ENCODE data around the gene TSPAN17.

Gene TSPAN17

DNA sequence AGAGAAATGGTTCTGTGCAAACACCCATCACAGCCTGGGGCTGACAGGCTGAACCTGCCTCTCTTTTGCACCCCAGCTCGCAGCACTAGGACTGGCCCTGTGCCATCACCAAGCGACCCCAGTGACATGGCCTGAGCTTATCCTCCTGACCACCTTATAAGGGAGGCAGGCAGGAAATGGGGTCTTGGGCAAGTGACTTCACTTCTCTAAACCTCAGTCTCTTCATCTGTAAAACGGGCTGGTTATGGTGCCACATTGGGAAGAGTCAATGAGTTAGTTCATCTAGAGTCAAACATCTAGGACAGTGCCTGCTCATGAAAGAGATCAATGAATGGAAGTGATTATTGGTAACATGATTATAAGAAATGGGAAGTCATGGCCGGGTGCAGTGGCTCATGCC is 23.1 kb upstream of the TSPAN17 start:
- DNase-seq = no peak

DNA sequence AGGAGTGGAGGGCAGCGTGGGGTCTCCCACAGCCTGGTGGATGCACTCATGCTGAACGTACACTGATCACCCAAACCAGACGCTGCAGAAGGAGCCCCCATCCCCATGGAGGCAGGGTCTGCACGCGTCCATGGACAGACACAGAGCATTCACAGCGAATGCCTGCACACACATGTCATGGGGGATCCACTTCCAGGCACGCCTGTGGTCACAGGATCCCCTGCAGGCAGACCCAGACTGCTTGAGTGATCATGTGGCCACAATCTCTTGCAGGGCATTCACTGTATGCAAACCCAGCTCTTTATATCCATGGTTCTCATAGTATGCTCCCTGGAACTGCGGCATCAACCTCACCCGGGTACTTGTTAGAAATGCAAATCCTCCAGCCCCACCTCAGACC is 22.3 kb upstream of the TSPAN17 start:
- no peak for DNase-seq

DNA sequence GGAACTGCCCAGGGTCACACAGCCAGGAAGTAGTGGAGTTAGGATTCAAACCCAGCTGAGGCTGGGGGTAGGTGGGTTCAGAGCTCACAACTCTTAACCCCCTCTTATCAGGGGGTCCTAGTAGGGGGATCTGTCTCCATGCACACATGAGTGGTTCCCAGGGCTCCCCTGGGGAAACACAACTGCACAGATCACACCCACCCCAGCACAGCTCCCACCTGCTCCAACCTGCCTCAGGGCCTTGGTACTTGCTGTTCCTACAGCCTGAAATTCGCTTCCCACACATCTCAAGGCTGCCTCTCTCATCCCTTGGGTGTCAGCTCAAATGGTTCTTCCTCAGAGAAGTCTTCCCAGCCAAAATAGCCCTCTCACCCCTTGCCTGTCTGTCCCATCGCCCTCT is 21.8 kb upstream of the TSPAN17 start:
- DNase-seq = no peak

DNA sequence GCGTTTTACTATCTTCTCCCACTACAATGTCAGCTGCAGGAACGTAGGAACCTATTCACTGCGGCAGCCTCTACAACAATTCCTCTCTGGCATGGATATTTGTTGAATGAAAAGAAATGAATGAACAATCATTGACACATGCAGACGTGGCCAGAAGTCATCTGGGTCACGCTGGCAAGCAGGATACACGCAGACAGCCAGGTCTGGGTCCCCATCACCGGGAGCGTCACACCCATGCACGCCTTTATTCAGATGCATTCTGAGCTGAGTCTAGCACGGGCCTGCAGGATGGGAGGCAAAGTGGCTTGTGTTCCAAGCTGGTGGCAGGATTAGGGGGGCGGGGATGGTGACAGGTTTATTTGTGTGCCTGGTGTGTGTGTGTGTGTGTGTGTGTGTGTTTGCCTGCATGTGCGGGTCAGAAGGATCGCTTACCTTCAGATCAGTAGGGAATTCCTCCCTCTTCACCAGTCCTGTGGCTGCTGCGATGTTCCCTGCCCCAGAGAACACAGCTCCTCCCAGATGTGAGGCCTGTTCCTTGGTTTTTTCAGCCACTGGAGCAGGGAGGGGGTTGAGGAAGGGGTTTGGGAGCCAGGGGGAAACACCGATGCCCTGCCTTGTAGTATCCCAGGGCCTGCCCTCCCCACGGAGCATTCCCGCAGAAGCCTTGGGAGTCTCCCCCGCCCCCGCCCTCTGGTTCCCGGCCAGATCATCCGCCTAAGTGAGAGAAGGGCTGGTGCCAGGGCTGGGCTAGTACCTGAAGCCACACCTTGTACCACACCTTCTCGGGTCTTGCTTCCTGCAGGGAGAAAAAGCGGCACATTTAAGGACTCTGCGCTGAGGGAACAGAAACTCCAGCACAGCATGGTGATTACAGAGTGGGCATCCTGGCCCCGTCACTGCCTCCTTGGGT is 21.1 kb upstream of the TSPAN17 start:
- no peak for DNase-seq

DNA sequence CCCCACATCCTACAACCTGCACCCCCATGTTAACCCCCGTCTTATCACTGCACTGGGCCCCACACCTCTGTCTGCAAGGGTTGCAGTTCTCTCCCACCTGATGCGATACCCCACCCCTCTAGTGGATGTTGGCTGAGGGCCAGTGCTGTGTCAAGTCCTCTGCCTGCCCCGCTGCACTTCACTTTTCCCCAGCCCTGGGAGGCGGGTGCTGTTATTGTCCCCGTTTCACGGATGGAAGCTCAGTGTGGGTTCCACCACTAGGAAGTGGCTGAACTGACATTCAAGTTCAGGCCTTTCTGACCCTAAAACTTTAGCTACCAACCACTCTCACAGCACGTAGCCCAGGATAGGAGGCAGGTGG is 20.4 kb upstream of the TSPAN17 start:
- no peak for DNase-seq

DNA sequence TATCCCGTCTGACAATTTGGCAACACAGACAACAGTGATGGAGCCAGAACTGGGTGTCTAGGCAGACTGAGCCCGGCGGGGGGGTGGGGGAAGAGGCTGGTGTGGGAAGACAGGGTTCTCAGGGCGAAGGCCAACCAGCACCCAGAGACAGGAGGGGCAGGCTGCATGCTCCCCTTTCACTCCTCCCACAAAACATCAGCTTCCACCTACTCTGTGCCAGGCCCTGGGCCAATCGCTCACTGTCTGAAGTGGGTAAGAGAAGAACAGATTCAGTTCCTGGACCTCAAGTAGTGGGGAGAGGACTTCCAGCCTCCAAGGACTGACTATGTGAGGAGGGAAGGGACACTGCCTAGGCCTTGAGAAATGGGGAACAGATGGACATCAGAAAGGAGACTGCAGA is 19.7 kb upstream of the TSPAN17 start:
- DNase-seq = no peak

DNA sequence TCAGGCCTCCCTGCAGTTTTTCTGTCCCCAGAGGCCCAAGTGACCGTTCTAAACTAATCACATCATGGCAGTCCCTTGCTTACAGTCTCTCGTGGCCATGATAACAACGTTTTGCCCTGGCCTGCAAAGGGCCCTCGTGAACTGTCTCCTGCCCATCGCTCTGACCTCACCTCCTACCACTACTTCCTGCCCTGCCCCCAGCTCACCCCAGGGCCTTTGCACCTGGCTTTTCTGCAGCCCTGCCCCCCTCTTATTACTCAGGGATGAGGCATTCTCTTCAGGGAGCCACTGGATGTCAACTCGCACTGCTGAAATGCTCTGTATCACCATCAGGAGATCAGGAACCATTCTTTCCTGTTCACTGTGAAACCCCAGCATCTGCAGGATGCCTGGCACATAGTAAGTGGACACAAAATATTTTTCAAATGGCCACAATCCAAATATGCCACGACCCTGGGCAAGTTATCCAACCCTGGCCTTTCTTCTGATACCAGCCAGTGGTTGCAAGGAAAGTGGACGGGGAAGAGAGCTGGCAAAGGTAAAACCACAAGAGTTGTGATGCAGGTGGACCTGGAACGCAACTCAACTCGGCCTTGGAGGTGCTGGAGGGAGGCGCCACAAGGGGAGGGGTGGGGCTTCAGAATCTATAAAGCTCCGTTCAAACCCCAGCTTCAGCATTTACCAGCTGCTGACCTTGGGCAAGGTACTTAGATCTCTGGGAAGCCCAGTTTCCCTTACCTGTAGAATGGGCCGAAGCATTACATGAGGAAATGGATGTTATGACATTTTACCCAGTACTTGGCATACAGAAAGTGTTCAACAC is 18.7 kb upstream of the TSPAN17 start:
- no peak for DNase-seq

DNA sequence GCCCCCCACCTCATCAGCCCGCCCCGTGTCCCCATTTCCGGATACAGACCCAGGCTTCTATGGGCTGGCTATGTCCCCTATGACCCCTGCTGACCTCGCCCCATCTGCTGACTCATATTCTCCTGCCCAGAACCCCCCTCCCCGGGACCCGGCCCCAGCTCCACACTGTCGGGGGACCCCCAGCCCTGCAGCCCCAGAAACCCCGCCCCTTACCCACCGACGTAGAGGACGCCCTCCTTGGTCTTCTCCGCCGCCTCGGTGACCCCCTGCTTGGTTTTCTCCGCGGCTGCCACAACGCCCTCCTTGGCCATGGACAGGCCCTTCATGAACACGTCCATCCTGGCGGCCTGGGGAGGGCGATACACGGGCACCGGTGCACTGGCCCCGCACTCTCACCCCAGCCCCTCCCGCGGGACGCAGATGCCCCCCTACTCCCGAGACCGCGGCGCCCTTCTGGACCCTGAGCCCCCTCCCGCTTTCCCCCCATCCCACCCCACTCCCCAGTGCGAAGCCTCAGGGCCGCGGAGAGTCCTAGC is 17.9 kb upstream of the TSPAN17 start:
- no peak for DNase-seq

DNA sequence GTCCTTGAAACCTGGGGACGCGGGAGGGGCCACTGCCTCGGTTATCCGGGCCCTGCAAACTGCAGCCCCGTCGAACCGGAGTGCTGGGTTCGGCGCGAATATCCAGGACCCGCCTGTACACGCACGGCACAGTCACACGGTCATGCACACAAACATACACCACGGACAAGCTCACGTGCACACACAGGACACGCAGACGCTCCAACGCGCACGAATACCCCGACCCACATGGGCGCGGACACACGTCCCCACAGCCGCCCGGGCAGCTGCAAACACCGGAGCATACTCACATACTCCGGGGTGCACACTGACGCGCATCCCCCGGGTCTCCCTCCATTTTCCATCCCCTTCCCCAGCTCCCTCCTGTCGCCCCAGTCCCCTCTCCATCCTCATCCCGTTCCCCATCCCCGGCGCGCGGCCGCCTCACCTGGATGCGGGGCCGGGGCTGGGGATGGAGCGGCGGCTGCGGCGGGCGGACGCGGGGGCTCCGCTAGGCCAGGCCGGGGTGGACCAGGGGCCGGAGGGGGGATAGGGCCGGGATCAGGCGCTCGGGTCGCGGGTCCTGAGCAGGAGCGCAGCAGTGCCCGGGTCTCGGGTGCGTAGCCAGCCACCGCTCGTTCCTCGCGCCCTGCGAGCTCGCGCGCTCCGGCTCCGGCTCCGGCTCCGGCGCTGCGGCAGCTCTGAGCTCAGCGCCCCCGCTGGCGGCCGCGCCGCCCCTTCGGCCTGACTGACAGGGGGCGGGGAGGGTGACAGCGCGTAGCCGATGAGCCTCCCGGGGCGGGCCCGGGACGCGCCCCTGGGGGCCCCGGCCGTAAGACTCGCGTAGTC is 17.2 kb upstream of the TSPAN17 start, which contains the start of the genes EIF4E1B and SNCB:
EIF4E1B (plus strand) TSS at position 823 of the 828 bp plus-strand sequence. CDS start 12,113 bp downstream, outside the sequence.
SNCB (minus strand) TSS at position 682 of the 828 bp plus-strand sequence. CDS start 880 bp downstream, outside the sequence.
- no peak for DNase-seq

DNA sequence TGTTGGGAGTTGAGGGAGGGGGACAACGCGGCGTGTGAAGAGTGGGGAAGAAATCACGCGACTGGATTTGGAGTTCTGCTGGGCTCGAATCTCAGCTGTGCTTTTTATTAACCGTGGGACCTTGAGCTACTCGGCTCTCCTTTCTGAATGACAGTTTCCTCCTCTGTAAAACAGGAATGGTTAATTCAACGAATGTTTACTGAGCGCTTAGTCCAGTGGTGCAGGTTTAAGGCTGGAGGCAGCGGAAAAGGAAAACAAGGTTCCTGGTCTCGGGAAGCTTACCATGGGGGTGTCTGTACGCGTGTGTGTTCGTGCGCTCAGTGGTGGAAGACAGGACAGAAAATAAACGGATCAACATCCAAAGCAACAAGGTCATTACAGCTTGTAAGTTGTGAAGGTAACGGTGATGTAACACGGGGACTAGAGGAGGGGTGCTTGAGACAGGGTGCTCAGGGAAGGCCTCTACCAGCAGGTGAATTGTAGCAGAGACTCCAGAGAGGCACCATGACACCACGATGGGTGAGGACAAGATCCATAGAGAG is 16.5 kb upstream of the TSPAN17 start:
- DNase-seq = no peak

DNA sequence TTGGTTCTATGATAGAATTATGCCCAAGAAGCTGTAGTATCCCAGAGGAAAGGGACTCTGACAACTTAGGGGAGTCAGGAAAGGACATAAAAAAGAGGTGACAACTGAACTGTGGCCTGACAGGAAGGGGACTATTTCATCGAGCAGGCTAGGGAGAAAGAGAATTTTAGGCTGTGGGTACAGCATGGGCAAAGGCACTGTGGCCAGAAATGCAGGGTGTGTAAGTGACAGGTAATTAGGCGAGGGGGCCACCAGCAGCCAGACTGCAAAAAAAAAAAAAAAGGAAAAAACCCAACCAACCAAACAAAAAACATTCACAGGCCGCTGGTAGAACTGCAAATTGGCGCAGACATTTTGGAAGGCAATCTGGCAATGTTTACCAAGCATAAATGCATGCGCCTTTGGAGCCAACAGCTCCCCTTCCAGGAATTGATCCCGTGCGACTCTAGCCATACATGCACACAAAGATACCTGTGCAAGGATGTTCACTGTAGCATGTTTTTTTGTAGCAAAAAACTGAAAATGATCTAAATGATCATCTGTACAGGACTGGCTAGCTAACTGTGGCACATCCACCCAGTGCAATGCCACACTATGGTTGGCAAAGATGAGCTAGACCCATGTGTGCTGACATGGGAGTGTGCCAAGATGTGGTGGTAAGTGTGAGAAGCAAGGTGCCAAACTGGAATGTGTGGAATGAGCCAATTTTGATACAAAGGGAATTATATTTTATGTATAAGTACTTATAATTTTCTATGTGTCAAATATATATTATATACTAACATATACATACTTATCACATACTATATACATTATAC is 15.7 kb upstream of the TSPAN17 start:
- DNase-seq = peak; percentile 86

DNA sequence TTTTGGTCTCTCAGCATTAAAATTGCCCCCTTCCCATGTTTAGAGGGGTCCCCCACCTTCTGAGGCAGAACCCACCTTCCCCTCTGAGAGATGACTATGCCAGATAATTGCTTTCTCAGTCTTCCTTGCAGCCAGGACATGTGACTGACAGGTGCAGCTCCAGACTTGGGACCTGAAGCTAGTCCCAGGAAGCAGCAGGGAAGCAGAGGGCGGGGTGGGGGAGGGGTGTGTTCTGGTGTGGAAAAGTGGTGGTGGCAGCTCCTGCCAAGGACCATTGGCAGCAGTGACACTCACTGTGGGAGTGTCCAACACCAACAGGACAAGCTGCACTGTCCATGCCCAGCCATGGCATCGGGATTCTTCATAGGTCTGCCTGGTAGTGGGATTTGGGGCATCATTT is 14.5 kb upstream of the TSPAN17 start:
- no peak for DNase-seq

DNA sequence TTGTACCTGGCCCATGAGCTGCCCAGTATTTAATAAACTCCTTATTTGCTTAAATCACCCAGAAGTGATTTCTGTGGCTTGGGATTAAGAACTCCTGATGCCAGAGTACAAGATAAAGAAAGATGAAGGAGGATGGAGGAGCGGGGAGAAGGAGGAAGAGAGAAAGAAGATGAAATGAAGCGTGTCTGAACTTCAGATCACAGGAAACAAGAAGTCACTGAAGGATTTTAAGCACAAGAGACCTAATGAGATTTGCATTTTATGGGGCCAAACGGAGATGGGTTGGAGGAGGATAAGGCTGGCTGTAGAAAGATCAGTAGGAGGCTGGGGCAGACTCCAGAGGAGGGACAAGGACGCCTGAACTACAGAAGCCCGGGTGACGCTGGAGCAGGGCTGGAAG is 13.7 kb upstream of the TSPAN17 start:
- DNase-seq = no peak

DNA sequence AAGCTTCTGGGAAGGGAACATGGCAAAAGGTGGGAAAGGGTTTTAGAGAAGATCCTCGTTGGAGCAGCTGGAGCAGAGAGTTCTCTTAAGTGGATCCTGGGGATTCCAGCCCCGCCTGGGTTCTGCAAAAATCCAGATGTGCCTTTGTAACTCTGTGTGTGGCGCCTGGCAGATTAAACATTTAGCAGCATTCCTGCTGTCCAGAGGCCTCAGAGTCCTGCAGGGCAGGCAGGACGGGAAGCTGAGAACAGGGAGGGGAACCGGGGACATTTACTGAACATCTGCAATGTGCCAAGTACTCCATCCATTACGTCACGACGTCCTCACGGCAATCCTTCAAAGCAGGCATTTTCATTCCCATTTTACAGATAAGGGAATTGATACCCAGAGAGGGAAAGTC is 10.9 kb upstream of the TSPAN17 start:
- no peak for DNase-seq

DNA sequence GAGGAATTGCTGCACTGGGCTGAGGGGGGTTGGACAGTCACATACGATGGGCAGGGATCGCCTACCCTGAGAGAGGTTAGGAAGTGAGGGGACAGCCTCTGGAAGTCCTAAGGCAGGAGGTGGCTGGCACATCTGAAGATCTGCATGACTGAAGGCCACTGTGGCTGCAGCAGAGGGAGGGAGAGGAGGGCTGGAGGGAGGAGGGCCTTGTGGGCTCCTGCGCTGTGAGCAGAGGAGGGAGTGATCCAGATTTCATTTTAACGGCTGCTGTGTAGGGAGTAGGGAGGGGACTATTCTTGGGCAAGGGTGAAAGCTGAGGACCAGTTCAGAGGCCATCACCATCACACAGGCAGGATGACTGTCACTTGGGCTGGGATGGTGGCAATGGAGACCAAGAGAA is 9.7 kb upstream of the TSPAN17 start:
- DNase-seq = no peak

DNA sequence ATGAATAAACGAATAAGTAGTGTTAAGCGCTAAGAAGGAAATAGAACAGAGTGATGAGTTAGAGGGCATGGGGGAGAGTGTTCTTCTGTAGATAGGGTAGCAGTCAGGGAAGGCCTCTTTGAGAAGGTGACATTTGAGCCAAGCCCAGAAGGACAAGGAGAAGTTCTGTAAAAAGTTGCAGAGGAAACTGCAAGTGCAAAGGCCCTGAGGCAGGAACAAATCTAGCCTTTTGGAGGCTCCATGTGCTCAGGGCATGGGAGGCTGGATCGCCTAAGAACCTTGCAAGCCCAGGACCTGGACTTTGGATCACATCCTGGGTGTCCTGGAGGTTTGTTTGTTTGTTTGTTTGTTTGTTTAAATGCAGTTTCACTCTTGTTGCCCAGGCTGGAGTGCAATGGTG is 8.8 kb upstream of the TSPAN17 start:
- DNase-seq = no peak

DNA sequence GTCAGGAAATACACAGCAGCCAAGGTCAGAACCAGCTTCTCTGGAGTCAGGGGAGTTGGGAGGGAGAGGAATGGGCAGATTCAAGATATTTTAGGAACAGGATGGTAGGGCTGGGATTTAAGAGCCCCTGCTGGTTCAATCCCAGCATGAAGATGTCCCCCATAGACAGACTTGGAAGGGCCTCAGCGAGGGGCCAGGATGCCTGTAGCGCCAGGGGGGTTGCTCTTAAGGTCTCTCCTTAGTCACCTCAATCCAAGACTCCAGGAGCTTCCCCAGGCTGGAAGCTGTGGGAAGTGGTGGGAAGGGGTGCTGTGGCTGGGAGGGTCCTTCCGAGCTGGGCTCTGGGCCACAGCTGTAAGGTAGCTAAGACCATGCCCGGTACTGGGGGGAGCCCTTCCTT is 8.1 kb upstream of the TSPAN17 start:
- DNase-seq = no peak

DNA sequence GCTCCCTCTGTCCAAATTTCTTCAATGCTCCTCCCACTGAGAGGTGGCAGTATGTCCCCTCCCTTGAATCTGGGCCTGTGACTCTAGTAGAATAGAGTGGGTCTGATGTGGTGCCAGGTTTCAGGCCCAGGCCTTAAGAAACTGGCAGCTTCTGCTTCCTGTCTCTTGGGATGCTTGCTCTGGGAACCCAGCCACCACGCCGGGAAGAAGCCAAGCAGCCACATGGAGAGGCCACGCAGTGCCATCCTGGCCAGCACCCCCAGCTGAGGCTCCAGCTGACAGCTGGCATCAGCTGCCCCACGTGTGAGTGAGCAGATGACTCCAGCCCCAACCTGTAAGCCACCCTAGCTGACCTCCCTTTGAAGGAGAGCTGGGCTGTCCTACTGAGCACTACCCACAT is 7.3 kb upstream of the TSPAN17 start:
- peak; percentile 82 for DNase-seq

DNA sequence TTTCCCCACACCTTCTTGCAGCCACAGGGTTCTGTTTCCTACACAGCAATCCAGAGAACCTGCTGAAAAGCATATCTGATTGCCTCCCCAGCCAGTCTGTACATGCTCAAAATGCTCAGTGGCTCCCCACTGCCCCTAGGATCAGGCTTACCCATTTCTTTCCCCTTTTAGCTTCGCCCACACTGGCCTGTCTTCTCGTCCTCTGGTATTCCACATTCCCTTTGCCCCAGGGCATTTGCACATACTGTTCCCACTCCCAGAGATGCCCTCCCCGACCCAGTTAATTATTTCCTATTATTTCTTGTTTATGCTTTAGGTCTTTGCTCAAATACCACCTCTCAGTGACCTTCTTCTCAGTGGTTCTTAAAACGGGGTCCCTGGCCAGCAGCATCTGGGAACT is 6.7 kb upstream of the TSPAN17 start:
- no peak for DNase-seq

DNA sequence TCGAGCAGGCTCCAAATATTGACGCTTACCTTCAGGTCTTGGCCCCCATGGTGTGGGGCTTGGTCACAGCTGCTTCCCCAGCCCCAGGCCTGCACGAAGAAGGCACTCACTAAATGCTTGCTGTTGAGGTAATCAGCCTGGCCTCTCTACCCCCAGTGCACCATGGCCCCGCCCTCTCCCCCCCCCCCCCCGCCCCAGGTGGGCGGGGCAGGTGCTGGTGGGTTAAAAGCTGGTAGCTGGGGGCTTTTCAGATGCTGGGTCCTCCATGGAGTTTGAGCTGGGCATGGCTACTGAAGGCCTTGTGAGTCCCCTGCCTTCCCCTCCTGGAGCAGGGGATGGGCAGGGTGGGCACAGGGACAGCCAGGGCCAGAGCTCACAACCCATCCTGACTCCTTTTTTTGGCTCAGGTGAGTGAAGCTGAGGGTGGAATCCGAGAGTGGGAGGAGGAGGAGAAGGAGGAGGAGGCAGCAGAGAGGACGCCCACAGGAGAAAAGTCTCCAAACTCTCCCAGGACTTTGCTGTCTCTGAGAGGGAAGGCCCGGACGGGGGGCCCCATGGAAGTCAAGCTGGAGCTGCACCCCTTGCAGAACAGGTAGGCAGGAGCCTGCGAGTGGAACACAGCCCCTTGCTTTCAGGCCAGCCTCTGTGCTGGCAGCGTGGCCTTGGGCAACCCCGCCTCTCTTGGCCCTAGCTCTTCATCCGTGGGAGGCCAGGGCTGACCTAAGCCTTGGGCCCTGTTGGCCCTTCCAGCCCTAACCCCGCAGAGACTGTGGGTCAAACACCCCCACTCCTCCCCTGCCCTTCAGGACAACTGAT is 4.4 kb upstream of the TSPAN17 start:
- DNase-seq = no peak

Data from NCI-H1694 (cell line).